ENCODE data around the gene ARFGAP3.

DNA sequence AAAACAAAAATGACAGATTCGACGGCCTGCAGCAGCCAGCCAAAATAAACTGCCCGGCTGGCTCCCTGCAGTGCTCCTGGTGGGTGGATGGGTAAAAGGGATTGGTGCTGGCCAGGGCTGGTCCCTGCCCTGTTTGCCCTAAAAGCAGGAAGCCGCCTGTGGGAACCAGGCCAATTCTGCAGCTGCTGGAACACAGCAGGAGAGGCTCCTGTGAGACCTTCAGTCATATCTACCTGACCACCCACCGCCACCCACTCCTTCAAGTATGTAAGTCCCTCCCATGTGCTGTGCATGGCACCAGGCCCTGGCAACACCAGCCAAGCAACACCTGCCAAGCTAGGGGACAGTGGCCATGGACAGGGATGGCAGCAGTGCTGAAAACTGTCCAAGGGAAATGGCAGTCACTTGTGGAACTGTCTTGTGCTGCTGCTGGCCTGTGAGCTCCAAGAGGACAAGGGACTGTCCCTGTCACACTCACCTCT, 48.7 kb upstream of the ARFGAP3 start:
- TF ChIP-seq EZH2 (optimal IDR thresholded peaks at IDR 0.05; ENCODE audit: low read depth, low read length): no peak
- no peak for TF ChIP-seq CTCF (IDR thresholded peaks at IDR 0.05; ENCODE audit: low read length)
- TF ChIP-seq EZH2phosphoT487 (IDR thresholded peaks at IDR 0.05; ENCODE audit: low read length): no peak

Data from MM.1S (cell line).